Keratinocyte (primary cell): ENCODE data around the gene BAZ1A. TPM values are rescaled to one million over a fixed set of nuclear protein-coding genes. Genes with fewer than 3 reads are reported as not detected.

Experiments
- DNase-seq: peaks from one replicate; pipeline ENCODE4 v3.0.0-alpha.2; 2011; ENCODE audit warnings: low read depth, missing footprints, low spot score
- FAIRE-seq: peaks from 2 replicates; lab custom pipeline; 2011; peaks lifted over from hg19 to GRCh38; lab: Jason Lieb, UNC
- H2AFZ ChIP-seq: 2 replicates; pipeline ENCODE4 v1.6.0; 2012; ENCODE audit warnings: low read length, control low read depth, inconsistent platforms; ENCODE audit not compliant: control insufficient read depth
- H3K27ac ChIP-seq: 2 replicates; pipeline ENCODE4 v1.5.1; 2011; ENCODE audit warnings: low read length; ENCODE audit not compliant: control insufficient read depth, insufficient read depth
- H3K27me3 ChIP-seq: 3 replicates; pipeline ENCODE4 v1.6.0; 2011; ENCODE audit warnings: low read length; ENCODE audit not compliant: control insufficient read depth, insufficient read depth; ENCODE audit errors: extremely low read depth
- H3K36me3 ChIP-seq, 2 experiments: 2 replicates in 1 of 2; 3 replicates in 1 of 2; pipeline ENCODE4 v1.5.1; 2011; ENCODE audit warnings: low read length in 2 of 2, mild to moderate bottlenecking in 1 of 2; ENCODE audit not compliant: control insufficient read depth in 2 of 2, insufficient read depth in 2 of 2; ENCODE audit errors: extremely low read depth in 1 of 2
- H3K4me1 ChIP-seq: 3 replicates; pipeline ENCODE4 v1.5.1; 2011; ENCODE audit warnings: low read length; ENCODE audit not compliant: control insufficient read depth, insufficient read depth; ENCODE audit errors: extremely low read depth
- H3K4me2 ChIP-seq: 3 replicates; pipeline ENCODE4 v1.6.0; 2011; ENCODE audit warnings: low read depth, low read length; ENCODE audit not compliant: control insufficient read depth, insufficient read depth; ENCODE audit errors: extremely low read depth
- H3K4me3 ChIP-seq, 3 experiments: fragments of 200-600 bp in 1 of 3; sonication (generic) in 1 of 3; 2 replicates in 2 of 3; 3 replicates in 1 of 3; pipeline ENCODE4 v1.5.1; 2011 to 2016; ENCODE audit warnings: low read length in 3 of 3, mild to moderate bottlenecking in 3 of 3, control low read depth in 2 of 3, inconsistent platforms in 1 of 3, low read depth in 1 of 3, mixed read lengths in 1 of 3, mixed run types in 1 of 3, moderate library complexity in 1 of 3; ENCODE audit not compliant: control insufficient read depth in 2 of 3, insufficient read depth in 2 of 3; ENCODE audit errors: extremely low read depth in 1 of 3
- H3K79me2 ChIP-seq: 2 replicates; pipeline ENCODE4 v1.6.0; 2012; ENCODE audit warnings: low read length; ENCODE audit not compliant: control insufficient read depth, insufficient read depth
- H3K9ac ChIP-seq: 3 replicates; pipeline ENCODE4 v1.6.0; 2011; ENCODE audit warnings: low read length; ENCODE audit not compliant: control insufficient read depth, insufficient read depth; ENCODE audit errors: extremely low read depth
- H3K9me1 ChIP-seq: 3 replicates; pipeline ENCODE4 v1.6.0; 2011; ENCODE audit warnings: low read length; ENCODE audit not compliant: control insufficient read depth, insufficient read depth; ENCODE audit errors: extremely low read depth
- H3K9me3 ChIP-seq: 2 replicates; pipeline ENCODE4 v1.5.1; 2012; ENCODE audit warnings: low read depth, low read length; ENCODE audit not compliant: control insufficient read depth
- H4K20me1 ChIP-seq: 3 replicates; pipeline ENCODE4 v1.6.0; 2011; ENCODE audit warnings: low read length; ENCODE audit not compliant: control insufficient read depth, insufficient read depth; ENCODE audit errors: extremely low read depth
- EZH2 ChIP-seq: IDR thresholded peaks from one replicate; pipeline ENCODE4 v1.6.1; 2012; ENCODE audit warnings: inconsistent platforms, mild to moderate bottlenecking, low read length, moderate library complexity
- dilution Hi-C: fragments of 300-500 bp; cut with MboI; formaldehyde crosslinking; loops from one replicate; pipeline ENCODE4 v1.7.0; 2020; ENCODE audit warnings: low sequenced_read_pairs; ENCODE audit not compliant: extremely low pct_ligation_motif_present
- polyA plus RNA-seq, 5 experiments: library from polyadenylated mRNA; depleted of rRNA in 3 of 5; stranded (reverse) in 3 of 5; stranded (forward) in 1 of 5; unstranded in 1 of 5; fragments of >200 nt; gene quantifications; 1 replicate in 1 of 5; 2 replicates in 3 of 5; 3 replicates in 1 of 5; pipeline versions ENCODE4 v1.2.1 to v1.2.3, GENCODE V29; 2011 to 2012; ENCODE audit warnings: missing spikeins in 2 of 5, low read depth in 1 of 5, low replicate concordance in 1 of 5
- TF ChIP-seq, protein P1 (sequence below), 3 experiments: IDR thresholded peaks in 1 of 3; conservative IDR thresholded peaks in 1 of 3; optimal IDR thresholded peaks in 1 of 3; 2 replicates in 2 of 3; 3 replicates in 1 of 3; pipeline versions ENCODE3 to v1.5.1; 2011; ENCODE audit warnings: low read length in 3 of 3, mild to moderate bottlenecking in 3 of 3, moderate library complexity in 2 of 3, control low read depth in 1 of 3, inconsistent platforms in 1 of 3; ENCODE audit not compliant: insufficient read depth in 2 of 3; ENCODE audit errors: extremely low read depth in 1 of 3

Gene BAZ1A
- polyA plus RNA-seq, 1 donor (not counting 4 experiments of a cell fraction or from before 2014, with no cell fraction given), result 52.0 TPM

- Histone ChIP-seq H3K9me1 (no peaks in the 10 kb centered on the region), H2AFZ (no peak overlapping the region), H3K9ac (no peak overlapping the region), H3K4me1 (peaks cover 11% of the 10 kb centered on the region), H3K4me2 (no peak overlapping the region), H4K20me1 (no peaks in the 10 kb centered on the region), H3K27me3 (no peaks in the 10 kb centered on the region), H3K36me3 (peaks cover 10 to 11% of the 10 kb centered on the region in 2 experiments), H3K9me3 (no peaks in the 10 kb centered on the region), H3K4me3 (no peak overlapping the region), H3K27ac (no peak overlapping the region), H3K79me2 (no peaks in the 10 kb centered on the region)
- TF ChIP-seq, protein P1, sequence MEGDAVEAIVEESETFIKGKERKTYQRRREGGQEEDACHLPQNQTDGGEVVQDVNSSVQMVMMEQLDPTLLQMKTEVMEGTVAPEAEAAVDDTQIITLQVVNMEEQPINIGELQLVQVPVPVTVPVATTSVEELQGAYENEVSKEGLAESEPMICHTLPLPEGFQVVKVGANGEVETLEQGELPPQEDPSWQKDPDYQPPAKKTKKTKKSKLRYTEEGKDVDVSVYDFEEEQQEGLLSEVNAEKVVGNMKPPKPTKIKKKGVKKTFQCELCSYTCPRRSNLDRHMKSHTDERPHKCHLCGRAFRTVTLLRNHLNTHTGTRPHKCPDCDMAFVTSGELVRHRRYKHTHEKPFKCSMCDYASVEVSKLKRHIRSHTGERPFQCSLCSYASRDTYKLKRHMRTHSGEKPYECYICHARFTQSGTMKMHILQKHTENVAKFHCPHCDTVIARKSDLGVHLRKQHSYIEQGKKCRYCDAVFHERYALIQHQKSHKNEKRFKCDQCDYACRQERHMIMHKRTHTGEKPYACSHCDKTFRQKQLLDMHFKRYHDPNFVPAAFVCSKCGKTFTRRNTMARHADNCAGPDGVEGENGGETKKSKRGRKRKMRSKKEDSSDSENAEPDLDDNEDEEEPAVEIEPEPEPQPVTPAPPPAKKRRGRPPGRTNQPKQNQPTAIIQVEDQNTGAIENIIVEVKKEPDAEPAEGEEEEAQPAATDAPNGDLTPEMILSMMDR (optimal IDR thresholded peaks at IDR 0.05 in 1 of 3, IDR thresholded peaks at IDR 0.05 in 1 of 3, conservative IDR thresholded peaks at IDR 0.05 in 1 of 3; ENCODE audit: extremely low read depth in 1 of 3, insufficient read depth in 2 of 3, low read length in 3 of 3), result no peak
- no peak for TF ChIP-seq EZH2
- DNase-seq (no peak), FAIRE-seq (no peak)
- dilution Hi-C loops, result no loop called here
Measured at GRCh38 chr14:34776611-34777010, 98.5 kb downstream of the BAZ1A start.

DNA sequence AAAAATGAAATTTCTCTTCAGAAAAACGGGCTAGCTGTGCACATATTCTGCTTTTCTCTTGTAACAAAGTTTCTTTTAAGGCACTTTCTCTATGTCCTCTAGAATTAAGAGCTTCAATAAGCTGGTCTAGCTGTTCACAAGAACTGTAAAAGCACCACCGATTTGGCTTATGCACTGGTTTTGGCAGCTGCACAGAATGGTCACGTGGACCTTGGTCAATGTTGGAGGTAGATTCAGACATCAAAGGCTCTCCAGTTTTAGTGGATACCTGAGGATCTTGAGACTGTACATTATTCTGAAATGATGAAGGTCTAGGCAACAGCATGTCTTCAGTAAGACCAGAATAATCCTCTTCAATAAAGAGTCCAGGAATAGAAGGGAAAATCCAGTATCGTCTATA lies 99.2 kb downstream of the BAZ1A start:
- peaks cover 11 to 12% of the 10 kb centered on the region in 2 experiments for H3K36me3 ChIP-seq
- no peaks in the 10 kb centered on the region for H3K27me3 ChIP-seq
- no peak overlapping the region for H2AFZ ChIP-seq
- FAIRE-seq (no peak), DNase-seq (no peak)
- TF ChIP-seq, protein P1 (optimal IDR thresholded peaks at IDR 0.05 in 1 of 3, IDR thresholded peaks at IDR 0.05 in 1 of 3, conservative IDR thresholded peaks at IDR 0.05 in 1 of 3; ENCODE audit: extremely low read depth in 1 of 3, insufficient read depth in 2 of 3, low read length in 3 of 3), result no peak
- TF ChIP-seq EZH2, result no peak
- no peaks in the 10 kb centered on the region for H4K20me1 ChIP-seq
- no peak overlapping the region for H3K27ac ChIP-seq
- peaks cover 6% of the 10 kb centered on the region for H3K4me1 ChIP-seq
- H3K9ac ChIP-seq, result no peak overlapping the region
- no peaks in the 10 kb centered on the region for H3K79me2 ChIP-seq
- H3K4me3 ChIP-seq, result no peak overlapping the region
- no peaks in the 10 kb centered on the region for H3K9me1 ChIP-seq
- H3K4me2 ChIP-seq, result no peak overlapping the region
- dilution Hi-C loops, result no loop called here
- H3K9me3 ChIP-seq, result no peaks in the 10 kb centered on the region
